Heart left ventricle (tissue), 16 donors: Measurements from ENCODE around the gene DNAJC5. TPM values are rescaled to one million over a fixed set of nuclear protein-coding genes. Genes with fewer than 3 reads are reported as not detected.

Experiments
- ATAC-seq, 4 donors: fragments of 200-7000 bp; cut with Tn5 transposase; one replicate each; pipeline ENCODE4 v1.9.1; 2020 to 2022; ENCODE audit warnings: moderate library complexity in 4 of 4, mild to moderate bottlenecking in 3 of 4, moderate number of reproducible peaks in 1 of 4
- DNase-seq, 5 donors: peaks; one replicate each; pipeline ENCODE4 v3.0.0-alpha.2; 2020
- H3K27ac ChIP-seq, 12 donors: fragments of 200-600 bp; sonication (generic) in 4 of 12; one replicate each; pipeline versions ENCODE4 v1.5.0 to v1.8.0; 2016 to 2022; ENCODE audit warnings: mild to moderate bottlenecking in 2 of 12
- H3K27me3 ChIP-seq, 9 donors: fragments of 200-600 bp; sonication (generic) in 2 of 9; one replicate each; pipeline versions ENCODE4 v1.5.1 to v1.8.0; 2016 to 2022; ENCODE audit warnings: mild to moderate bottlenecking in 3 of 9
- H3K36me3 ChIP-seq, 9 donors: fragments of 200-600 bp; sonication (generic) in 2 of 9; one replicate each; pipeline versions ENCODE4 v1.5.0 to v1.8.0; 2018 to 2022; ENCODE audit warnings: mild to moderate bottlenecking in 2 of 9
- H3K4me1 ChIP-seq, 12 donors: fragments of 200-600 bp; sonication (generic) in 4 of 12; one replicate each; pipeline versions ENCODE4 v1.5.0 to v1.8.0; 2016 to 2022; ENCODE audit warnings: mild to moderate bottlenecking in 3 of 12
- H3K4me3 ChIP-seq, 12 donors: fragments of 200-600 bp; sonication (generic) in 4 of 12; one replicate each; pipeline versions ENCODE4 v1.5.0 to v1.8.0; 2017 to 2022; ENCODE audit warnings: mild to moderate bottlenecking in 9 of 12, moderate library complexity in 4 of 12
- H3K9me3 ChIP-seq, 12 donors: fragments of 200-600 bp; sonication (generic) in 4 of 12; one replicate each; pipeline versions ENCODE4 v1.5.0 to v1.8.0; 2016 to 2022; ENCODE audit warnings: mild to moderate bottlenecking in 1 of 12
- POLR2A ChIP-seq, 2 donors: fragments of 450-650 bp; IDR thresholded peaks; one replicate each; pipeline ENCODE4 v1.6.1; 2017; ENCODE audit warnings: antibody characterized with exemption in 2 of 2, mild to moderate bottlenecking in 2 of 2, moderate library complexity in 2 of 2
- WGBS, 4 donors: extraction: QIAGEN DNeasy Blood & Tissue Kit in 2 of 4; methylation state at CpG; one replicate each; pipeline versions ENCODE4 v1.1.5 to v1.1.7; 2013 to 2018; 5-methylcytosine and 5-hydroxymethylcytosine counted together
- intact Hi-C, 10 donors: fragments of 100-400 bp; cut with DNase I; formaldehyde crosslinking; loops; one replicate each; pipeline versions ENCODE4 v1.11.1 to v1.14.2; 2022
- polyA plus RNA-seq, 2 donors: library from polyadenylated mRNA; stranded (reverse); fragments of 200-250 nt; gene quantifications; one replicate each; pipeline ENCODE4 v1.2.3, GENCODE V29; 2013
- total RNA-seq, 9 donors: library from RNA; depleted of rRNA in 2 of 9; stranded (reverse); fragments of >200 nt in 2 of 9; fragmentation: NEBNext Ultra II Directional in 3 of 9; extraction: Animal tissue kit (Norgen Biotek cat#: 25700) in 3 of 9; gene quantifications; one replicate each; pipeline versions ENCODE4 v1.1.0 to v1.2.4, GENCODE V29; 2016 to 2023
- TF ChIP-seq, protein P1 (sequence below), 12 donors: fragments of 200-600 bp; sonication (generic) in 4 of 12; IDR thresholded peaks; one replicate each; pipeline versions ENCODE4 v1.5.0 to v1.8.0; 2018 to 2022; ENCODE audit warnings: antibody characterized with exemption in 12 of 12, mild to moderate bottlenecking in 5 of 12
- donor health status: ischemic (EF 13 %, LVEDD 7.1; RV severe dilation, severe dysfunction).
- donor health status: healthy with polysubstance abuse.
- donor health status: DM: no; HTN: yes; CAD: no.
- donor health status: DM: no; HTN: no; CAD: no.
- donor health status: ischemic (EF 25% LVEDD 6.9; RV normal size, moderate dysfunction).
- donor health status: ischemic (EF 25% LVEDD 5.7; RV mildly dilated, moderate dysfunction).
- donor health status: healthy.
- donor health status: DM: yes; HTN: yes; CAD: no.
- donor health status: ischemic (EF 35%, LVEDD 5.7; RV mildly dilated, moderate dysfunction).
- donor health status: nonischemic (EF 11% LVEDD 7.7; RV severe dilation, severe dysfunction).
- donor health status: DM: yes; HTN: yes; CAD: no.
- donor health status: PGD.
- donor health status: ischemic (EF 29% LVEDD 5.4; RV normal size, mild dysfunction).
- donor health status: nonischemic (EF 23%, LVEDD 6.1; RV moderate dilation, normal function).

DNAJC5 gene
- total and polyA plus RNA-seq, 11 donors, result 21.1 to 57.1 (median 46.1) TPM

- H3K27me3 ChIP-seq, result no peaks in the 10 kb centered on the region
- H3K4me3 ChIP-seq, result peak overlapping the region in 11 of 12 donors; percentile 4 to 52 (median 34)
- WGBS, 4 donors, result 45 to 67% (median 53%) methylated on average over 5 to 20 of the region's 20 CpGs
- intact Hi-C loops, result no loop called here
- H3K27ac ChIP-seq, result peak overlapping the region; percentile 81 to 98 (median 92)
- H3K4me1 ChIP-seq, result peaks cover 4 to 98% (median 82%) of the 10 kb centered on the region in 12 donors
- H3K9me3 ChIP-seq, result no peaks in the 10 kb centered on the region
- peaks cover 0 to 10% (median 5%) of the 10 kb centered on the region in 9 donors for H3K36me3 ChIP-seq
- ATAC-seq (peak; percentile 22 to 57 (median 44)), DNase-seq (peak; percentile 58 to 83 (median 66))
- TF ChIP-seq, protein P1, sequence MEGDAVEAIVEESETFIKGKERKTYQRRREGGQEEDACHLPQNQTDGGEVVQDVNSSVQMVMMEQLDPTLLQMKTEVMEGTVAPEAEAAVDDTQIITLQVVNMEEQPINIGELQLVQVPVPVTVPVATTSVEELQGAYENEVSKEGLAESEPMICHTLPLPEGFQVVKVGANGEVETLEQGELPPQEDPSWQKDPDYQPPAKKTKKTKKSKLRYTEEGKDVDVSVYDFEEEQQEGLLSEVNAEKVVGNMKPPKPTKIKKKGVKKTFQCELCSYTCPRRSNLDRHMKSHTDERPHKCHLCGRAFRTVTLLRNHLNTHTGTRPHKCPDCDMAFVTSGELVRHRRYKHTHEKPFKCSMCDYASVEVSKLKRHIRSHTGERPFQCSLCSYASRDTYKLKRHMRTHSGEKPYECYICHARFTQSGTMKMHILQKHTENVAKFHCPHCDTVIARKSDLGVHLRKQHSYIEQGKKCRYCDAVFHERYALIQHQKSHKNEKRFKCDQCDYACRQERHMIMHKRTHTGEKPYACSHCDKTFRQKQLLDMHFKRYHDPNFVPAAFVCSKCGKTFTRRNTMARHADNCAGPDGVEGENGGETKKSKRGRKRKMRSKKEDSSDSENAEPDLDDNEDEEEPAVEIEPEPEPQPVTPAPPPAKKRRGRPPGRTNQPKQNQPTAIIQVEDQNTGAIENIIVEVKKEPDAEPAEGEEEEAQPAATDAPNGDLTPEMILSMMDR (IDR thresholded peaks at IDR 0.05), result no peak
- no peak for TF ChIP-seq POLR2A (IDR thresholded peaks at IDR 0.05)
These were observed 55.9 kb downstream of the DNAJC5 start for GRCh38 chr20:63950701-63951397.

DNA sequence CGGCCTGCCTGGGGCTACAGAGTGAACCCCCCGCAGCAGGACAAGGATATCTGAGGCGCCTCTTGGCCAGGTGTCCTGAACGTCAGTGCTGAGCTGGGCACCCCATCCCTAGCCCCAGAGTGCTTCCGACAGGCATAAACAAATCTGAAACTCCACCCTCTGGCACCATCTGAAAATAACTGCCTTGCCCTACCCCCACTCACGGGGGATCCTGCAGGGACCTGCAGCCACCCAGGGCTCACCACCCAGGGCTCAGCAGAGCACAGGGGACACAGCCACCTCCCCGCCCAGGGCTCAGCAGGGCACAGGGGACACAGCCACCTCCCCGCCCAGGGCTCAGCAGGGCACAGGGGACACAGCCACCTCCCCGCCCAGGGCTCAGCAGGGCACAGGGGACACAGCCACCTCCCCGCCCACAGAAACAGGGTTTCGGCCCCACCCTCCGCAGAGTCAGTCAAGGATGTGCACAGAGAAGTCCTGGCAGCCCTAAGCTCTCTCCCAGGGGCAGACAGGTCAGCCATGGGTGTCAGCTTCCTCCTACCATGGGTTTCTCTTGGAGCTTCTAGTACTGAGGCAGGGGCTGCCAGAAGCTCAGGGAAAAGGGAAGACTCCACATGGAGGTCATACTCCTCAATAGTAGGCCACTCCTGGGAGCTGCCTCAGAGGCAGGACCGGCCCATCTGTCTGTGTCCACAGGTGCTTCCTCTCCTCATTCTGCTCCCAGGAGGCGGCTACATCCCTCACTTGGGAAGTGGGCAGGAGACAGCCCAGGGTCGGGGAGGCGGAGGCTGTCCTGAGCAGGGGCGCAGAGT lies 56.7 kb downstream of the DNAJC5 start:
- Histone ChIP-seq H3K36me3 (peaks cover 0 to 4% (median 0%) of the 10 kb centered on the region in 9 donors), H3K4me1 (peaks cover 4 to 92% (median 79%) of the 10 kb centered on the region in 12 donors), H3K27ac (peak overlapping the region; percentile 81 to 98 (median 92)), H3K4me3 (peak overlapping the region in 7 of 12 donors; percentile 12 to 52 (median 21)), H3K9me3 (no peaks in the 10 kb centered on the region), H3K27me3 (no peaks in the 10 kb centered on the region)
- ATAC-seq (peak; percentile 2 to 35 (median 21)), DNase-seq (peak in 4 of 5 donors; percentile 62 to 75 (median 66))
- TF ChIP-seq, protein P1 (IDR thresholded peaks at IDR 0.05), result no peak
- intact Hi-C loops, result no loop called here
- 47 to 63% (median 50%) methylated on average over 7 to 17 of the region's 17 CpGs for whole genome bisulfite sequencing, 4 donors

GRCh38 chr20:63952210-63952535 lies 57.2 kb downstream of the DNAJC5 start:
- Histone ChIP-seq H3K27ac (peak overlapping the region; percentile 81 to 98 (median 92)), H3K27me3 (no peaks in the 10 kb centered on the region), H3K9me3 (no peaks in the 10 kb centered on the region), H3K36me3 (peaks cover 0 to 4% (median 0%) of the 10 kb centered on the region in 9 donors), H3K4me3 (peak overlapping the region in 4 of 12 donors; percentile 10 to 52 (median 15)), H3K4me1 (peaks cover 4 to 93% (median 81%) of the 10 kb centered on the region in 12 donors)
- no peak for ATAC-seq
- intact Hi-C loops, result no loop called here
- no peak for TF ChIP-seq POLR2A (IDR thresholded peaks at IDR 0.05)
- TF ChIP-seq, protein P1 (IDR thresholded peaks at IDR 0.05), result no peak
- WGBS, 4 donors, result 20 to 60% (median 40%) methylated on average over 1 to 15 of the region's 15 CpGs
- peak in 1 of 5 donors; percentile 60 for DNase-seq

- peak in 1 of 5 donors; percentile 57 for DNase-seq
These were observed 57.8 kb downstream of the DNAJC5 start for GRCh38 chr20:63952769-63953168.

More at GRCh38 chr20:63952769-63953168, 57.8 kb downstream of the DNAJC5 start:
- intact Hi-C loops, result no loop called here
- no peak for ATAC-seq
- H3K4me3 ChIP-seq, result no peak overlapping the region
- H3K27ac ChIP-seq, result peak overlapping the region in 11 of 12 donors; percentile 81 to 98 (median 93)
- H3K9me3 ChIP-seq, result no peaks in the 10 kb centered on the region
- H3K4me1 ChIP-seq, result peaks cover 4 to 91% (median 80%) of the 10 kb centered on the region in 12 donors
- H3K36me3 ChIP-seq, result peaks cover 0 to 4% (median 0%) of the 10 kb centered on the region in 9 donors
- no peaks in the 10 kb centered on the region for H3K27me3 ChIP-seq
- whole genome bisulfite sequencing, 4 donors, result 60 to 71% (median 66%) methylated on average over 13 to 14 of the region's 14 CpGs
- TF ChIP-seq POLR2A (IDR thresholded peaks at IDR 0.05), result no peak
- TF ChIP-seq, protein P1 (IDR thresholded peaks at IDR 0.05), result no peak
